ENCODE data around the gene SETDB2. TPM values are rescaled to one million over a fixed set of nuclear protein-coding genes. Genes with fewer than 3 reads are reported as not detected.
A peak's percentile ranks its signal among the peaks of the same experiment; 100 is the strongest.

SETDB2 gene
- total RNA-seq, 1 donor from 2014 or later, result 25.1 TPM

DNA sequence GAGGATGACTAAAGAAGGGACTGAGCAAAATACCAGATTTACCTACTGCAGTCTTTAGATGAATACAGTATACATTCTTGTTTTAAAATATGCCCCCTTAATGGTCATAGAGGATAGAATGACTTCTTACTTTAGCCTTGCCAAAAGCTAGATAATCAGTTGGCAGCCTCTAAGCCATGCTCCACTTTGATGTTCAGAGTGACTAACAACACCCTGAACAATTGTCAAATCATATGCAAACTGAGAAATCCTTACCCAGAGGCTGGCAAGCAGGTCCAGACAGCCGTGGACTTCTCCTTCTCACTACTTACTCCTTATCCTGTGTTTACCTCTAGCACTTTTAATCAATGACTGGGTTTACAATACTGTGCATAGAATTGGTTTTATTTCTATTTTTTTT, 28.1 kb downstream of the SETDB2 start:
- ATAC-seq (ENCODE audit: low read depth) (no peak), DNase-seq (no peak)
- H3K9me3 Mint-ChIP-seq, result no peaks in the 10 kb centered on the region
- H3K27ac Mint-ChIP-seq, result no peak overlapping the region
- POLR2A ChIA-PET, result no interaction called here
- H3K27me3 Mint-ChIP-seq, result no peaks in the 10 kb centered on the region
- CTCF ChIA-PET, result no interaction called here
- TF ChIP-seq, protein P1, sequence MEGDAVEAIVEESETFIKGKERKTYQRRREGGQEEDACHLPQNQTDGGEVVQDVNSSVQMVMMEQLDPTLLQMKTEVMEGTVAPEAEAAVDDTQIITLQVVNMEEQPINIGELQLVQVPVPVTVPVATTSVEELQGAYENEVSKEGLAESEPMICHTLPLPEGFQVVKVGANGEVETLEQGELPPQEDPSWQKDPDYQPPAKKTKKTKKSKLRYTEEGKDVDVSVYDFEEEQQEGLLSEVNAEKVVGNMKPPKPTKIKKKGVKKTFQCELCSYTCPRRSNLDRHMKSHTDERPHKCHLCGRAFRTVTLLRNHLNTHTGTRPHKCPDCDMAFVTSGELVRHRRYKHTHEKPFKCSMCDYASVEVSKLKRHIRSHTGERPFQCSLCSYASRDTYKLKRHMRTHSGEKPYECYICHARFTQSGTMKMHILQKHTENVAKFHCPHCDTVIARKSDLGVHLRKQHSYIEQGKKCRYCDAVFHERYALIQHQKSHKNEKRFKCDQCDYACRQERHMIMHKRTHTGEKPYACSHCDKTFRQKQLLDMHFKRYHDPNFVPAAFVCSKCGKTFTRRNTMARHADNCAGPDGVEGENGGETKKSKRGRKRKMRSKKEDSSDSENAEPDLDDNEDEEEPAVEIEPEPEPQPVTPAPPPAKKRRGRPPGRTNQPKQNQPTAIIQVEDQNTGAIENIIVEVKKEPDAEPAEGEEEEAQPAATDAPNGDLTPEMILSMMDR (IDR thresholded peaks at IDR 0.05), result no peak
- H3K36me3 Mint-ChIP-seq (ENCODE audit: low read depth), result peaks cover 70% of the 10 kb centered on the region
- no peak overlapping the region for H3K4me3 Mint-ChIP-seq
- intact Hi-C loops (cut with micrococcal nuclease), result loop anchor here (2.0 kb wide), 1 partner anchor 15 kb away; no protein-coding TSS in a partner anchor
- no peaks in the 10 kb centered on the region for H3K4me1 Mint-ChIP-seq

DNA sequence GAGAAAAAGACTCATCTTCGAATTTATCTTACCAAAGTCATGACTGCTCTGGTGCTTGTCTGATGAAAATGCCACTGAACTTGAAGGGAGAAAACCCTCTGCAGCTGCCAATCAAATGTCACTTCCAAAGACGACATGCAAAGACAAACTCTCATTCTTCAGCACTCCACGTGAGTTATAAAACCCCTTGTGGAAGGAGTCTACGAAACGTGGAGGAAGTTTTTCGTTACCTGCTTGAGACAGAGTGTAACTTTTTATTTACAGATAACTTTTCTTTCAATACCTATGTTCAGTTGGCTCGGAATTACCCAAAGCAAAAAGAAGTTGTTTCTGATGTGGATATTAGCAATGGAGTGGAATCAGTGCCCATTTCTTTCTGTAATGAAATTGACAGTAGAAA, 32.5 kb downstream of the SETDB2 start:
- no peak for ATAC-seq (ENCODE audit: low read depth)
- intact Hi-C loops (cut with micrococcal nuclease), result no loop called here
- TF ChIP-seq, protein P1 (IDR thresholded peaks at IDR 0.05), result no peak
- CTCF ChIA-PET, result no interaction called here
- POLR2A ChIA-PET, result no interaction called here
- Mint-ChIP-seq H3K27ac (no peak overlapping the region), H3K36me3 (ENCODE audit: low read depth) (peaks cover 73% of the 10 kb centered on the region), H3K9me3 (no peaks in the 10 kb centered on the region), H3K4me3 (no peak overlapping the region), H3K4me1 (no peaks in the 10 kb centered on the region), H3K27me3 (no peaks in the 10 kb centered on the region)
- DNase-seq, result no peak

DNA sequence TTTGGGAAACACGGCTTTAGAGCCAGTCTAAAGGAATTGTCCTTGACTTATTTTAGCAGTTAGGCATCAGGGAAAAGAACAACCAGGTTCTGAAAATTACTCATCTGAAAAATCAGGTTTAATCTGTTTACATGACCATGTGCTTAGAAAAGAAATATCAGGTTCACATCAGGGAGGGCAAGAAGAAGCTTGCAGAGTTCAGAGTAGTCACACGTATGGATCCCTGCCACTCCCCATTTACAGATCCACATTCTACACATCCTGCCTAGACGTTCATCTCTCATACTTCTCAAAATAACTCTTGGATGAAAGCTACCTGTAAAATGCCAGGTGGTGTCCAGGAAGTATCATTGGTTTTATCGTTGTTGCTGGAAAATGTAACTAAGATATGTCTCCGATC, 37.7 kb downstream of the SETDB2 start:
- ChIA-PET POLR2A (no interaction called here), CTCF (interaction anchor here (0.6 kb wide), 1 partner anchor 972 kb away, joined by 3 read pairs; no protein-coding TSS in a partner anchor)
- ATAC-seq (ENCODE audit: low read depth) (no peak), DNase-seq (no peak)
- H3K27me3 Mint-ChIP-seq, result no peaks in the 10 kb centered on the region
- no peak overlapping the region for H3K4me3 Mint-ChIP-seq
- intact Hi-C loops (cut with micrococcal nuclease), result no loop called here
- no peaks in the 10 kb centered on the region for H3K4me1 Mint-ChIP-seq
- no peak overlapping the region for H3K27ac Mint-ChIP-seq
- H3K36me3 Mint-ChIP-seq (ENCODE audit: low read depth), result peaks cover 83% of the 10 kb centered on the region
- no peaks in the 10 kb centered on the region for H3K9me3 Mint-ChIP-seq
- TF ChIP-seq, protein P1 (IDR thresholded peaks at IDR 0.05), result no peak

DNA sequence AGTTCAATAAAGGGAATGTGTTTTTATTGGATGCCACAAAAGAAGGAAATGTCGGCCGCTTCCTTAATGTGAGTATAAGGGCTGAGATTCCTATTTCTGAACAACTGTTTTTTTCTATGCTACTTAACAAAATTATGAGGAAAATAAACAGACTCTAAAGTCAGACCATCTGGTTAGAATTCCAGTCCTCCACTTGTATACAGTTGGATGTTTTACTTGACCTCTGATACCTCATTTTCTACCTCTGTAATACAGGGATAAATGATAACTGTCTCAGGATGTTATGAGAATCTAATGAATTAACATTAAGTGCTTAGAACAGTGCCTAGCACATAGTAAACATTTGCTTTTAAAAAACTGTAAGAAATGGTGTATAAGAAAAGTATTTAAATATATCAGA, 44.5 kb downstream of the SETDB2 start:
- intact Hi-C loops (cut with micrococcal nuclease), result no loop called here
- ChIA-PET POLR2A (no interaction called here), CTCF (no interaction called here)
- TF ChIP-seq, protein P1 (IDR thresholded peaks at IDR 0.05), result no peak
- DNase-seq (no peak), ATAC-seq (ENCODE audit: low read depth) (no peak)
- Mint-ChIP-seq H3K27me3 (no peaks in the 10 kb centered on the region), H3K27ac (no peak overlapping the region), H3K36me3 (ENCODE audit: low read depth) (peaks cover 60% of the 10 kb centered on the region), H3K4me3 (no peak overlapping the region), H3K4me1 (no peaks in the 10 kb centered on the region), H3K9me3 (no peaks in the 10 kb centered on the region)

DNA sequence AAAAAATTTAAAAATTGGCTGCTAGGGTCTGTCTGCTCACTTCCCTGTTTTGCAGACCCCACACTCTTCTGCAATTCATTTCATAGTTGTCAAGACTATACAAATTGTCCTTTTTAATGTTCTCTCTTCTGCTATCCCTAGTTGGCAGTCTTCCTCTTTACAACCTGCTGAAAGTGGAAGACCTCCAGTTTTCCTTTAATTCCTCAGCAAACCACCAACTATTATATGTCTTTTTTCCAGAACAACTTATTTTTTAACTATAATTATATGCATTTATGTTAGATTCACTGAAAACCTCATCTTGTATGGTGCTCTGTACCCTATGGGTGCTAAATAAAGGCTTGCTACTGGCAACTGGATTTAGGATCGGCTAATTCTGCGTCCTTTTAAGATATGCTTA, 50.6 kb downstream of the SETDB2 start:
- intact Hi-C loops (cut with micrococcal nuclease), result loop anchor here (1.0 to 2.0 kb wide), 4 partner anchors 36 to 194 kb away; partner anchors contain the start of genes CAB39L, RCBTB1 and SETDB2
- Mint-ChIP-seq H3K4me1 (peaks cover 37% of the 10 kb centered on the region), H3K36me3 (ENCODE audit: low read depth) (peaks cover 45% of the 10 kb centered on the region), H3K9me3 (no peaks in the 10 kb centered on the region), H3K4me3 (peak overlapping the region; percentile 98), H3K27me3 (no peaks in the 10 kb centered on the region), H3K27ac (peak overlapping the region; percentile 100)
- no peak for ATAC-seq (ENCODE audit: low read depth)
- no peak for DNase-seq
- TF ChIP-seq, protein P1 (IDR thresholded peaks at IDR 0.05), result no peak
- CTCF ChIA-PET, result no interaction called here
- POLR2A ChIA-PET, result interaction anchor here (0.7 to 2.9 kb wide), 4 partner anchors 12 to 50 kb away, joined by 5 to 85 read pairs (median 20); partner anchors contain the start of genes CAB39L and SETDB2

All from activated B cell treated with CpG ODN at 0.5 μM for 24 hours (primary cell).